NCI-H2196 (cell line): ENCODE data around the gene PRDM15.

ENCODE experiments used
- DNase-seq: peaks from one replicate; lab custom pipeline; 2025; ENCODE audit not compliant: unreplicated experiment; lab: John Stamatoyannopoulos, UW

PRDM15 gene

GRCh38 chr21:41846536-41846935, 32.6 kb downstream of the PRDM15 start:
- no peak for DNase-seq

- DNase-seq: no peak
These were observed 33.2 kb downstream of the PRDM15 start for GRCh38 chr21:41846033-41846317.

- DNase-seq: no peak
These were observed 33.7 kb downstream of the PRDM15 start for GRCh38 chr21:41845310-41846032.

- DNase-seq: no peak
These were observed 35.6 kb downstream of the PRDM15 start for GRCh38 chr21:41843584-41843983.

- DNase-seq: no peak
These were observed 38.3 kb downstream of the PRDM15 start for GRCh38 chr21:41840880-41841279.

- no peak for DNase-seq
These were observed 39.6 kb downstream of the PRDM15 start for GRCh38 chr21:41839387-41840000.

- no peak for DNase-seq
These were observed 41.3 kb downstream of the PRDM15 start for GRCh38 chr21:41837756-41838297.

- no peak for DNase-seq
These were observed 42.8 kb downstream of the PRDM15 start for GRCh38 chr21:41836166-41837015.

- no peak for DNase-seq
These were observed 43.4 kb downstream of the PRDM15 start for GRCh38 chr21:41835711-41836154.

GRCh38 chr21:41834926-41835663, 44.0 kb downstream of the PRDM15 start:
- no peak for DNase-seq

GRCh38 chr21:41834252-41834925, 44.8 kb downstream of the PRDM15 start:
- no peak for DNase-seq

GRCh38 chr21:41833497-41834115, 45.5 kb downstream of the PRDM15 start:
- no peak for DNase-seq

- no peak for DNase-seq
These were observed 46.3 kb downstream of the PRDM15 start for GRCh38 chr21:41832596-41833496.

- DNase-seq: no peak
These were observed 47.1 kb downstream of the PRDM15 start for GRCh38 chr21:41831866-41832595.

GRCh38 chr21:41831453-41831831, 47.7 kb downstream of the PRDM15 start:
- DNase-seq: no peak

GRCh38 chr21:41830764-41831452, 48.2 kb downstream of the PRDM15 start:
- DNase-seq: no peak

- no peak for DNase-seq
These were observed 48.9 kb downstream of the PRDM15 start for GRCh38 chr21:41830145-41830707.
